OCI-LY1 (cell line): Measurements from ENCODE around the gene LTBR.
"Not testable (repeated sequence)": the region's sequence is repeated elsewhere in the genome, so short reads cannot be mapped to it uniquely, and the experiment has no call there.

ENCODE experiments used
- H2AFZ ChIP-seq: fragments of 200-600 bp; sonication (generic), shearing (Covaris generic); 2 replicates; pipeline ENCODE4 v1.6.0; 2014; ENCODE audit warnings: antibody characterized with exemption, mild to moderate bottlenecking, low read length
- H3F3A ChIP-seq: fragments of 200-600 bp; sonication (generic), shearing (Covaris generic); 2 replicates; pipeline ENCODE4 v1.6.0; 2014; ENCODE audit warnings: mild to moderate bottlenecking, antibody characterized with exemption, low read length, moderate library complexity; ENCODE audit not compliant: insufficient read depth
- H3K27ac ChIP-seq: fragments of 200-600 bp; sonication (generic); 2 replicates; pipeline ENCODE4 v1.5.1; 2014; ENCODE audit warnings: low read length, mixed run types, mild to moderate bottlenecking, low read depth; ENCODE audit not compliant: poor library complexity, severe bottlenecking
- H3K27me3 ChIP-seq: fragments of 200-600 bp; sonication (generic); 2 replicates; pipeline ENCODE4 v1.6.0; 2014; ENCODE audit warnings: antibody characterized with exemption, mild to moderate bottlenecking, low read length, moderate library complexity; ENCODE audit not compliant: insufficient read depth
- H3K36me3 ChIP-seq: fragments of 200-600 bp; sonication (generic); 2 replicates; pipeline ENCODE4 v1.6.1; 2014; ENCODE audit warnings: mild to moderate bottlenecking, antibody characterized with exemption, low read length, moderate library complexity, mixed read lengths; ENCODE audit not compliant: insufficient read depth
- H3K4me1 ChIP-seq: fragments of 200-600 bp; sonication (generic); 2 replicates; pipeline ENCODE4 v1.5.1; 2014; ENCODE audit warnings: mild to moderate bottlenecking, low read length, moderate library complexity; ENCODE audit not compliant: insufficient read depth, severe bottlenecking
- H3K4me2 ChIP-seq: fragments of 200-600 bp; sonication (generic), shearing (Covaris generic); 2 replicates; pipeline ENCODE4 v1.6.1; 2014; ENCODE audit warnings: low read length
- H3K4me3 ChIP-seq: fragments of 200-600 bp; sonication (generic); 2 replicates; pipeline ENCODE4 v1.5.1; 2014; ENCODE audit warnings: low read length, low read depth, mild to moderate bottlenecking, mixed read lengths; ENCODE audit not compliant: poor library complexity, severe bottlenecking
- H3K79me2 ChIP-seq: fragments of 200-600 bp; shearing (Covaris generic); 2 replicates; pipeline ENCODE4 v1.6.1; 2016; ENCODE audit warnings: mixed run types, low read length, mixed read lengths; ENCODE audit not compliant: insufficient read depth
- H3K9ac ChIP-seq: fragments of 200-600 bp; sonication (generic), shearing (Covaris generic); 2 replicates; pipeline ENCODE4 v1.6.1; 2014; ENCODE audit warnings: mild to moderate bottlenecking, low read length, mixed read lengths
- H3K9me2 ChIP-seq: fragments of 200-600 bp; sonication (generic), shearing (Covaris generic); 2 replicates; pipeline ENCODE4 v1.6.1; 2014; ENCODE audit warnings: low read depth, mild to moderate bottlenecking, low read length, mixed read lengths
- H3K9me3 ChIP-seq: fragments of 200-600 bp; shearing (Covaris generic); 2 replicates; pipeline ENCODE4 v1.6.1; 2014; ENCODE audit warnings: low read length, mixed read lengths
- H4K20me1 ChIP-seq: fragments of 200-600 bp; sonication (generic), shearing (Covaris generic); 2 replicates; pipeline ENCODE4 v1.6.0; 2016; ENCODE audit warnings: mild to moderate bottlenecking, low read length; ENCODE audit not compliant: insufficient read depth
- EZH2 ChIP-seq: fragments of 200-600 bp; sonication (generic), shearing (Covaris generic); IDR thresholded peaks from 2 replicates; pipeline ENCODE4 v1.8.0; 2017; ENCODE audit warnings: borderline replicate concordance, mixed run types, mild to moderate bottlenecking, antibody characterized with exemption, low read length, moderate library complexity, mixed read lengths
- TF ChIP-seq, protein P1 (sequence below): fragments of 200-600 bp; sonication (generic), shearing (Covaris generic); IDR thresholded peaks from 2 replicates; pipeline ENCODE4 v1.5.1; 2017; ENCODE audit warnings: mild to moderate bottlenecking, antibody characterized with exemption, low read length, moderate library complexity, mixed read lengths

The LTBR gene

DNA sequence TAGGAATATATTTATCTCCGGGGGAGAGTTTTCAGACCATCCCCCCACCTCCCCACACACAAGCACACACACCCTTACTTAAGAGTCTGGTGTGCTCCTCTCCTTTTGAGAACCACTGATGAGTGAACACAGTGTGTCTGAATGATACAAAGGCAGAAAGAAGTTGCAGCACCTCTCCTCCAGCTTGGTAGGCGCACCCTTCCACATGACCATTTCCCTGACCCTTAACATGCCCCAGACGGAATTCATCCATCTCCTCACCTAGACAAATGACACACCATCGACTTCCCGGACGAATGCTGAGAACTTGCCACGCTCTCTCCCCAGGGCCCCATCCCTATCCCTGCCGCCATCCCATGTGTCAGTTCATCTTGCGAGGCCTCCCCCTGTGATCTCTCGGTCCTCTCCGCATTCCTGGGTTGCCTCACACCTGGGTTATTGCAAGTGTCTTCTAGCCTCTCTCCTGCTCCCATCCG, 46.0 kb upstream of the LTBR start:
- TF ChIP-seq EZH2 = no peak
- TF ChIP-seq, protein P1, sequence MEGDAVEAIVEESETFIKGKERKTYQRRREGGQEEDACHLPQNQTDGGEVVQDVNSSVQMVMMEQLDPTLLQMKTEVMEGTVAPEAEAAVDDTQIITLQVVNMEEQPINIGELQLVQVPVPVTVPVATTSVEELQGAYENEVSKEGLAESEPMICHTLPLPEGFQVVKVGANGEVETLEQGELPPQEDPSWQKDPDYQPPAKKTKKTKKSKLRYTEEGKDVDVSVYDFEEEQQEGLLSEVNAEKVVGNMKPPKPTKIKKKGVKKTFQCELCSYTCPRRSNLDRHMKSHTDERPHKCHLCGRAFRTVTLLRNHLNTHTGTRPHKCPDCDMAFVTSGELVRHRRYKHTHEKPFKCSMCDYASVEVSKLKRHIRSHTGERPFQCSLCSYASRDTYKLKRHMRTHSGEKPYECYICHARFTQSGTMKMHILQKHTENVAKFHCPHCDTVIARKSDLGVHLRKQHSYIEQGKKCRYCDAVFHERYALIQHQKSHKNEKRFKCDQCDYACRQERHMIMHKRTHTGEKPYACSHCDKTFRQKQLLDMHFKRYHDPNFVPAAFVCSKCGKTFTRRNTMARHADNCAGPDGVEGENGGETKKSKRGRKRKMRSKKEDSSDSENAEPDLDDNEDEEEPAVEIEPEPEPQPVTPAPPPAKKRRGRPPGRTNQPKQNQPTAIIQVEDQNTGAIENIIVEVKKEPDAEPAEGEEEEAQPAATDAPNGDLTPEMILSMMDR = no peak
- no peak overlapping the region for H3K27ac ChIP-seq
- H3K36me3 ChIP-seq = no peaks in the 10 kb centered on the region
- H3K27me3 ChIP-seq = no peaks in the 10 kb centered on the region
- H2AFZ ChIP-seq = no peak overlapping the region
- no peak overlapping the region for H3K9ac ChIP-seq
- H4K20me1 ChIP-seq = no peaks in the 10 kb centered on the region
- H3K9me2 ChIP-seq = no peaks in the 10 kb centered on the region
- no peak overlapping the region for H3K4me3 ChIP-seq
- no peaks in the 10 kb centered on the region for H3K9me3 ChIP-seq
- H3K79me2 ChIP-seq = no peaks in the 10 kb centered on the region
- H3K4me1 ChIP-seq = peaks cover 32% of the 10 kb centered on the region
- H3K4me2 ChIP-seq = no peak overlapping the region
- no peaks in the 10 kb centered on the region for H3F3A ChIP-seq

DNA sequence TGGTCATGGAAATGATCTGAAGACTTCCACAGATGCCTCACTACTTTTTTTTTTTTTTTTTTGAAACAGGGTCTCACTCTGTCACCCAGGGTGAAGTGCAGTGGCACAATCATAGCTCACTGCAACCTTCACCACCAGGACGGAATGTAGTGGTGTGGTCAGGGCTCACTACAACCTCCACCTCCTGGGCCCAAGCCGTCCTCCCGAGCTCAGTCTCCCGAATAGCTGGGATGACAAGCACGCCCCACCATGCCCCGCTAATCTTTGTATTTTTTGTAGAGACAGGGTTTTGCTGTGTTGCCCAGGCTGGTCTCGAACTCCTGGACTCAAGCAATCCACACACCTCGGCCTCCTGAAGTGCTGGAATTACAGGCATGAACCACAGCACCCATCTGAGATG, 45.4 kb upstream of the LTBR start:
- H3K27ac ChIP-seq, H4K20me1 ChIP-seq, H3K79me2 ChIP-seq, H3K9ac ChIP-seq, H3K4me2 ChIP-seq, H3F3A ChIP-seq, H2AFZ ChIP-seq, H3K4me3 ChIP-seq, H3K36me3 ChIP-seq, H3K27me3 ChIP-seq, H3K9me3 ChIP-seq, H3K9me2 ChIP-seq: not testable (repeated sequence)
- peaks cover 28% of the 10 kb centered on the region for H3K4me1 ChIP-seq

DNA sequence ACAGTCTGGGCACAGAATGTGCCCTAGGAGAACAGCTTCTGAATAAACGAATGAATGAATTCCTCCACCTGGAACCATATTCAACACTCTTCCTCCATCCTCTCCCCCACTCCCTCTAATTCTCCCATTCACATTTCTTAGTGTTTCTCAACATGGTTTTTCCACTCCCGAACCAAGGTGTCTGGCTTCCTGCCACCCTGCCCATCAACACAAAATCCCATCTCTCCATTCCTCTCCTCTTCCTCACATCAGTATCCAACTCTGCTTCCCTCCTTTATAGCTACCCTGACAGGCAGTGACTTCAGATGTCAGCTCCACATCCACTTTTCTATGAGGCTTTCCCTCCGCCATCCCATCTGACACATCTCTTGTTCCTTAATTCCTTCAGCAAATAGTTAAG, 45.0 kb upstream of the LTBR start:
- no peak for TF ChIP-seq EZH2
- TF ChIP-seq, protein P1 = no peak
- Histone ChIP-seq H3K9me2 (no peaks in the 10 kb centered on the region), H3K36me3 (no peaks in the 10 kb centered on the region), H3K79me2 (no peaks in the 10 kb centered on the region), H3K4me3 (no peak overlapping the region), H3K9me3 (no peaks in the 10 kb centered on the region), H3K9ac (no peak overlapping the region), H3K27ac (no peak overlapping the region), H3K4me2 (no peak overlapping the region), H3K27me3 (no peaks in the 10 kb centered on the region), H3F3A (no peaks in the 10 kb centered on the region), H4K20me1 (no peaks in the 10 kb centered on the region), H3K4me1 (peaks cover 28% of the 10 kb centered on the region), H2AFZ (no peak overlapping the region)

DNA sequence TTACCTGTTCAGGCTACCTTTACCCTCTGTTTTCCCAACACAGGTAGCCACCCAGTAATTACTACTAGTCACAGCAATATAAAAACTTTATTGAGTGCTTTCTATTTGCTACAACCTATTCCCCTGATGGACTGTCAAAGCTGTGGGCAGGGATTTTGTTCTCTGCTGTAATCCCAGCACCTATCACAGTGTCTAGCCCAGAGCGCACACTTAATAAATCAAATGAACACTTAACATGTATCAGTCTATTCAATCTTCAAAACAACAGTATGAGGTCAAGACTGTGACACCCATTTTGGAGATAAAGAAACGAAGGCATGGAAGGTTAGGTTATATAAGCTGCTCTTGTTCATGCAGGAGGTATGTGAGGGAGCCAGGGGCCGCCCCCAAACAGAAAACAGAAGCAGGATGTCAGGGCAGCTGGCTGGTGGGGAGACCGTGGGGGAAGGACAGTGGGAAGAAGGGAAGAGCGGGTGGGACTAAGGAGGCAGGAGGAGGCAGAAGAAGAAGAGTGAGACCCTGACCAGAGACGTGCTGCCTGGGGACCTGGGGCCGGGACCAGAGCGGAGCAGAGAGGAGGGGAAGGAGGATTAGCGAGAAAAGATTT, 43.8 kb upstream of the LTBR start:
- TF ChIP-seq EZH2 = no peak
- TF ChIP-seq, protein P1 = no peak
- H3K79me2 ChIP-seq = no peaks in the 10 kb centered on the region
- peaks cover 24% of the 10 kb centered on the region for H3K4me1 ChIP-seq
- no peaks in the 10 kb centered on the region for H3F3A ChIP-seq
- no peak overlapping the region for H3K9ac ChIP-seq
- no peaks in the 10 kb centered on the region for H3K9me3 ChIP-seq
- no peak overlapping the region for H3K27ac ChIP-seq
- H3K9me2 ChIP-seq = no peaks in the 10 kb centered on the region
- no peaks in the 10 kb centered on the region for H3K36me3 ChIP-seq
- no peak overlapping the region for H3K4me3 ChIP-seq
- no peaks in the 10 kb centered on the region for H3K27me3 ChIP-seq
- H4K20me1 ChIP-seq = no peaks in the 10 kb centered on the region
- no peak overlapping the region for H2AFZ ChIP-seq
- no peak overlapping the region for H3K4me2 ChIP-seq
